Activated CD8-positive, alpha-beta memory T cell treated with anti-CD3 and anti-CD28 coated beads for 24 hours (primary cell): Measurements from ENCODE around the gene CHRNA3.

Source experiments
- DNase-seq: peaks from one replicate; pipeline ENCODE4 v3.0.0-alpha.2; 2020

Gene CHRNA3

GRCh38 chr15:78635346-78635745 lies 14.6 kb upstream of the CHRNA3 start:
- DNase-seq: no peak

DNA sequence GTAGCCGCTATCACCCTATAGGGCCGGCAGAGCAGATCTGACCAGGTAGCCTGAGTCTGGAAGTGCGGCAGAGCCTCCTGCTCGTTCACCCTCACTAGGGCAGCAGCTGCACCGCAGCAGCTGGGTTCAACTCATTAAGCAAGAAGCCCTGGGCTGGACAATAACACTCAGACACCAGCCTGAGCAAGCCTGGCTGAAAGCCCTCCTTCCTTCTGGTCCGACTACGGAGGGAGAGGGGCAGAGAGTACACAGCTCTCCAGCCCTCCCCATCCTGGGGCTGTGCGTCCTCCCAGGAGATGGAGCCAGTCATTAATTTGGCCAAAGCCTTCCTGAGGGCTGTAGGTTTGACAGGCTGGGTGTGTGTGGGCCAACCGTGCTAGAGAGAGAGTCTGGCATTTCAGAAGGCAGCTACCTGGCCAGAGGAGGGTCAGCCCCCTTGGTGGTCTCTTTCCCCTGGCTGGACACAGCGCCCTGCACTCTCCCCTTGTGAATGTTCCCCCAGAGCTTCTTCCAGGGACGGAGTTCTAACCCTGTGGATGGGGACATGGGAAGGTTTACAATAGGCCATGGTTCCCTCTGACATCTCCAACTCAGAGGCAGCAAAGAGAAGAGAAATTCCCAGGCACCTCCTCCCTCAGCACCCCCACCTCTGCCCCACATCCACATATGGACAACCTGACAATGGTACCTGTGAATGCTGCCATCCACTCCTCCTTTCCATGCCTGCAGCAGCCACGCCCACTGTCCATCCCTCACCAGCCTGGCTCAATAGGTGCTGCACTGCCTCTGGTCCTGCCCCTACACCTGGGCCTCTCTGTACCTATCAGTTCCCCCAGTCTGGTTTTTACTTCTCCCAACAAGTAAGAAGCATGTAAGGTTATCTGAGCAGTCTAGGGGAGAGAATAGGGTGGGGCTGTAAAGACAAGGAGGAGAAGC lies 13.7 kb upstream of the CHRNA3 start:
- DNase-seq: no peak

DNA sequence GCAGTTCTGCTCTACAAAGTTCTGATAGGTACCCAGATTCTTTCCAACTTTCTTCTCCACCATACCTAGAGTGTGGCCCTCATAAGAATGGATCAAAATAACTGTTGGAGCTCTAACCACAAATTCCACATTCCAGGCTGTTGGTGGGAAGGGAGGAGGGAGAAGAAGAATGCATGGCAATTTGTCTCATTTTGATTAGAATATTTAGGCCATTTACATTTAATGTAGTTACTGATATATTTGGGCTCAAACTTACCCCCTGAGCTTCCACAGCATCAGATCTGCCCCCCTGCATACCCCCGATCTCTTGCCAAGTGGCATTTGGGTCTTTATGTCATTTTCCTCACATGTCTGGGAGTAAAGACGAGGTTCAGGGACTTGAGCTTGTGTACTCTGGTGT lies 12.6 kb upstream of the CHRNA3 start:
- DNase-seq: no peak

GRCh38 chr15:78630886-78631633 lies 10.3 kb upstream of the CHRNA3 start:
- peak; percentile 43 for DNase-seq

DNA sequence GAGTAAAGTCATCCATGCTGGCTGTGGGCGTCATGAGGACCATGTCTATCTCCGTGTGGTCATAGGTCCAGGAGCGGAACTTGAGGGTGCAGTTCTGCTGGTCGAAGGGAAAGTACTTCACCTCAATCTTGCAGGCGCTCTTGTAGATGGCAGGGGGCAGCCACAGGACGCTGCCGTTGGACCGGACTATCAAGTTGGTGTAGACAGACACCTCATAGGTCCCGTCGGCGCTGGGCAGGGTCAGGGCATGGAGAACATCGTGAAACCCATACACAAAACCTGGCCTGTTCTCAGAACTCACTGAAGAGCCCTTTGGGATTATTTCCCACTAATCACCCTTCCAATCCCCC lies 8.9 kb upstream of the CHRNA3 start:
- peak; percentile 40 for DNase-seq

DNA sequence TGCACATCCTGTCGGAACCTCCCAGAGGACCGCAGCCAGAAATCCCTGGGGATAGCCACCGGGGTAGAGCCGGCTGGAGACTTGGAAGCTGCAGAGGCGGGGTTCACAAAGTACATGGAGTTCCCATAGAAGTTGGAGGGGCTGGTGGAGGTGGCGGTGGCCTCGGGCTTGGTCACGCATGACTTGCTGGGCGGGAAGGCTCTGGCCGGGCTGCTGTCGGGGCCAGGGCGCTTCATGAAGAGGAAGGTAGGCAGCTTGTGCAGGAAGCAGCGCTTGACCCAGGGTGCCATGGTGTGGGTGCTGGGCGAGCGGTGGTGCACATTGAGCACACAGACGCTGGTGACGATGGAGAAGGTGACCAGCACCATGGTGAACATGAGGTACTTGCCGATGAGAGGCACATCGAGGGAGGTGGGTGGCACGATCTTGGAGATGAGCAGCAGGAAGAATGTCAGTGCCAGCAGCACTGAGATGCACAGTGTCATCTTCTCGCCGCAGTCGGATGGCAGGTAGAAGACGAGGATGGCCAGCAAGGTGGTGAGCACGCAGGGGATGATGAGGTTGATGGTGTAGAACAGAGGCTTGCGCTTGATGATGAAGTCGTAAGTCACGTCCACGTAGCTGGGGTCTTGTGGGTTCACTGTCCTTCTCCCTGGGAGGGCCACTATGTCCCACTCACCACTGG lies 8.4 kb upstream of the CHRNA3 start:
- peak; percentile 44 for DNase-seq

DNA sequence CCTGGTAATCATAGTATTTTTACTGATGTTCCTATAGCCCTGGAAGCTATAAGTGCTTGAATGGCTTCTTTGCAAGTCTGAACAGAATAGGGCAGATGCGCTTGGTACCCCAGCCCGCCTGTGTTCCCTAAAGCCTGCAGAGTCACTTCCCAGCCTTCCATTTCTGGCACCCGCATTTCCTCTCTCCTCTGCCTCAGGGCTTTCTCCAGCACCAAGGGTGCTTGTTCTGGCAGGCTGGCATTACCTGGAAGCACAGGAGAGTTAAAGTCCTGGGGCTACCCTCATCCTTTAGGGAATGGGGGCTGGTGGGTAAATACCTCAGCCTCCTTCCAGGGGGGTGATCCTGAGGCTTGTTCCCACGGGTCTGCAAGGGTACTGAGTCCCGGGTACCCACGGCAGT lies 7.4 kb upstream of the CHRNA3 start:
- no peak for DNase-seq

DNA sequence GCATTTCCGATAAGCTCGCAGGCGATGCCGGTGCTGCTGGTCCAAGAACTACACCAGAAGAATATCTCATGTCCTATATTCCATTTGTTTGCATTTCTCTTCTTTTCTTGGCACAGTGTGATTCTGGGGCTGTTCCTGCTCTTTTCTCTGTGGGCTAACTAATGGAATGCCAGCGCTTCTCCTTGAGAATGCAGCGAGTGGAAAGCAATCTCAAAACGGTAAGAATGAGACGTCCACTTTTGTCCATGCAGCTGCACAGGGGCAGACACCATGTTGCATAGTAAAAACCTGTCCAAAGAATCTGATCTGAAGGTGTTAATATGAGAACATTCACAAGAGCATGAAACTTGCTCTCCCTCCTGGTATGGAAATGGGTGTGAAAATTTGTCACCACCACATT lies 6.6 kb upstream of the CHRNA3 start:
- no peak for DNase-seq

DNA sequence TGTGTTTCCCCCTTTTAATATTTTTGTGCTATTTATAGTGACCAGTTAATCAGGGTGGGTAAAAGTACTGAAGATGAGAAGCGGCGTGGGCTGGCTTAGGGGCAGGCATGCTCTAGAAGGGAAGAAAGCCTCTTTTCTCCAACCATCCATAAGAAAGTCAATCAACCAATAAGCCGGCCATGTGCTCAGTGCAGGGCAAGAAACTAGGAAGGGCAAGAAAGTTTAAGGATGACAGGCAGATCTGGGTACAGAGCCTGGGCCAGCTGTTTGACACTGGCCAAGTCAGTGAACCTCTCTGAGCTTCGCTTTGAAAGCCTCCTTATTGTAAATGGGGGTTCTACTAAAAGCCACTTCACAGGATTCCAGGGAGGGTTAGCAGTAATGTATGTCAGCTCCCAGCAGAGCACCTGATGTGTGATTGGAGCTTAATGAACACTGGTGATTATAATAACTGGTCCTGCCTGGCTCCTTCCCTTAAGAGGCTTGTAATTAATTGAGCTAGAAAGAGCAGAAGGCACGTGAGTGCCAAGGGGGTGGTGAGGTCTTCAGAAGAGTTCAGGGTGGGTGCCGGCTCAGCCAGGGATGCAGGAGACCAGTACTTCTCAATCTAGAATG lies 5.7 kb upstream of the CHRNA3 start:
- DNase-seq: no peak

DNA sequence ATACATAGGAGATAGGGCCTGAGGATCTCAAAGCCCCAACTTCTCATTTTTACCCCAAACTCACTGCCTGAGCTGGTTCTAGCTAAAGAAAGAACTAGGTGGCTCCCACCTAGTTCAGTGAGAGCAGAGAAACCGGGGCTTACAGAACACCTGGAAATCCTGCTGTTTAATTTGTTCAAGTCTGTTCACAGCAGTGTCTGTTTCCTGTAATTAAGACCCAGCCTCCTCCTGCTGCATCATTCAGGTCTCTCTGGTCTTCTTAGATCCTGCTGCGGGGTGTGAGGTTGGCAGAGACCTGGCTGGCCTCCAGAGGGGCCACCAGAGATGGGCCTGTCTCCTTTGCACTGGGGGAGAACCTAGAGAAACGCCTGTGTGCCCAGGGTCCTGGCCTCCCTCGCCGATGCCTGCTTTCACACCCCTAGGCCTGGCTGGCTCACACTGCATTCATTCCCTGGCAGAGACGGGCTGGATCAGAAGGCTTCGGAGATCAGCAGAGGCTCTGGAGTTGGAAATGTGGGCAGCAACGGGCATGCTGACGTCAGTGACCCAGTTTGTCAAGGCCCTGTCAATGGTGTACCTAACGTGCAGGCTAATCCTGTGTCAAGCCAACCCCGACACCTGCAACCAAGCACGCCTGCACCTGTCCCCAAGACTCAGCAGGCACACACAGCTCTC lies 4.9 kb upstream of the CHRNA3 start:
- peak; percentile 17 for DNase-seq

DNA sequence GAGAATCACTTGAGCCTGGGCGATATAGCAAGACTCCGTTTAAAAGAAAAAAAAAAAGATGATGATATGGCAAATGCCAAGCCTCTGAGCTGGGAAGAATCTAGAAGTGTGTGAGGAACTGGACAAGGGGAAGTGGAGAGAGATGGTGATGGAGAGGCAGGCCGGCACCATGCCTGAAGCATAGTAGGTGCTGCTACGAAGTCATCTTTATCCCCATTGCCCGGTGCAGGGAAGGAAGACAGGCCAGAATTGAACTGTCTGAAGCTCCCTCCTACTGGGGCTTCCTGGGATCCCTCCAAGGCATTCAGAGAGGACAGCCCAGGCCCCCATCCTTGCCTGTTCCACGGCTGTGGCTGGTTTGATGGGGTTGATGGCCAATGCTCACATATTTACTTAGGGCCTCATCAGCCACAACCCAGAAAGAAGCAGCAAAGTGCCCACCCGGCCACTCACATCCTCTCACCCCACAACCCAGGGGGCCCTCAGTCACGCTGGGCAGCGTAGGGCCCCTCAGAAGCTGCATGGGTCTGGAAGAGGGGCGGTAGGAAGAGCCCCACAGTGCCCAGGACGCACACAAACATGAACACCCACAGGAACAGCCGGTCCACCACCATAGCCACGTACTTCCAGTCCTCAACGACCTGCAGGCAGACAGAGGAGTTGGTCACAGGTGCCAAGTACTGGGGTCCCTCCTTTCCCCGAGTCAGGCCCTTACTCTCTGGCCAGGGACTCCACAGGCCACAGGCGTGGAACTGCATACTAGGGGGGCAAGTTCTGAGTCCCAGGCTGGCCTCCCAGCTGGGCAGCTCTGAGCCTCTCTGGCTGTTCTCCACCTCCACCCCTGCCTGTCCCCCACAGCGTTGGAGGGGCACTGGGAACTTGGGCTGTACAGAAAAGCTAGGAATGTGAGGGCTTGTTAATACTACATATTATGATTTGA lies 4.1 kb upstream of the CHRNA3 start:
- DNase-seq: peak; percentile 40

DNA sequence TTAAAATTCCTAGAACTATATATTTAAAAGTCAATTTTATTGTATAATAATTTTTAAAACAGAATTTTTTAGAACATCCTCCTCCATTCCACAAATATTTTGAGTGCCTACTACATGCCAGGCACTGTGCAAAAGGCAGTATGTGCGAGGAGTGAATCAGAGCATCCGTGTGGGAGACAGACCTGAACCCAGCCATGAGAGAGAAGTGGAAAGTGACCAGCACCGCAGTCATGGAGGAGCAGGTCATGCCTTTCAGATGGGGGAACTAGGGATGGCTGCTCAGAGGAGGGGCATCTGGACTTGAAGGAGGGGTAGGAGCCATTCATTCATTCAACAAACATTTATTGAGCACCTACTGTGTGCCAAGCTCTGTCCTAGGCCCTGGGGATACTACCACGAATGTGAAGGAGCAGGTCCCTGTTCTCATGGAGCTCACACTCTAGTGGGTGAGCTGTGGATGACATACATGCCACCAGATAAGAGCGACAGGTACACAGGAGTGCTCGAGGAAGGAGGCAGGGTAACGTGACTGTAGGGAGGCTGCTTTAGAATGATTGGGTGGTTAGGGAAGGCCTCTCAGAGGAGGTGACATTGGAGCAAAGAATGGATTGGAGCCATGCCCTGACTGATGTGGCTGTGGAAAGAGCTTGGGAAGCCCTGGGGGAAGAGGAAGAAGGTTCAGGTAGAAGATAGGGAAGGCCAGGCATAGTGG lies 3.1 kb upstream of the CHRNA3 start:
- DNase-seq: no peak

GRCh38 chr15:78621810-78622402 lies 1.1 kb upstream of the CHRNA3 start:
- peak; percentile 42 for DNase-seq

GRCh38 chr15:78620021-78620526 lies 722 bp downstream of the CHRNA3 start:
- DNase-seq: peak; percentile 59

DNA sequence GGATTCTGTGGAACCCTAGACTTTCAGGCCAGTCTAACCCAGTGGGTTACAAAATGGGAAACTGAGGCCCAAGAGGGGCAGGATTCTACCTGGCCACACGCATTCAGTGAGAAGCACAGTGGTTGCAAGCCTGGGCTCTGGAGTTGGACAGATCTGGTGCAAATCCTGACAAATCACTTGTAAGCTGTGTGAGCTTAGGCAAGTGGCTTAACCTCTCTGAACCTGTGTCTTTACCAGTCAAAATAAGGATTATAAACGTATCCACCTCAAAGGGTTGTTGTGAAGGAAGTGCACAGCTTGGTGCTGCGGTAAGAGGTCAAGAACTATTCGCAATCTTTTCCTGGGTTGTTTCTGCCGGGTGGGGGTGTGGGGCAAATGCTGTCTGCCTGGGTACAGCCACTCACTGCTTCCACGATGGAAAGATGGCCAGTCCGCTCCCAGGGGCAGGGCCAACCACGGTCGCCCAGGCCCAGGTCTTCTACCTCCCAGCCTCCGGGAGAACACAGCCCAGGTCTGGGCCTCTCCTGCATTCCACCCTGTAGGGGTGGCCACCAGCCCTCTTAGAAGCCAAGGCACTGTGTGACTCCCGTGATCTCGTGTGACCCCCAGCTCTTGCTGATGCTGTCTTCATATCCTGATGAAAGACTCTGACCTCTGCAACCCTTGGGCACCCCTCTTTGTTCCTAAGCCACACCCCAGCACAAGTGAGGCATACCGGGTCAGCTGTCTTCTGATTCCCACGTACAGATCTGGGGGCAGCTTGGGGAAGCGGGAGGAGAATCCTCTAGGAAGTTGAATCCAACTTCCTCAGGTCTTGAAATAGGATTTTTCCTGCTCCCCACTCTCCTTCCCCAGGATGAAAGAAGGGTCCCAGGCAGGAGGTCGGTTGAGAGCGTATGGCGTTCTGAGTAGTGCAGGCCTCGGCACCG lies 1.5 kb downstream of the CHRNA3 start:
- DNase-seq: peak; percentile 52

DNA sequence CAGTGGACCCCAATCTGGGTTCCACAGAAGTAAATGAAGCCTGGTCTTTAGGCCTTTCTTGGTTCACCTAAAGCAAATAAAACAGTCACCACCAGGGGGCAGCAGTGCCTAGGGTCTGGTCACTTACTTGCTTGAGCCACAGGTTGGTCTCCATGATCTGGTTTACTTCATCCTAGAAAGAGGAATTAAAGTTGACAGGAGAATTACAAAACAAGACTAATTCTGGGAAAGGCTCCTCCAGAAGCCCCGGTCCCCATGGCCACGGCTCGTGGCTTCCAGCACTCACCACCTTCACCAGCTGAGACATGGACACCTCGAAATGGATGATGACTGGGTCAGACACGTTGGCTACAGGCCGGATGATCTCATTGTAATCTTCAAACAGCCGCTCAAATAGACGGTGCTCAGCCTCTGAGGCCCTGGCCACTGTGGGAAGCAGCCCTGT lies 2.3 kb downstream of the CHRNA3 start:
- DNase-seq: peak; percentile 93

GRCh38 chr15:78618064-78618463 lies 2.7 kb downstream of the CHRNA3 start:
- no peak for DNase-seq

DNA sequence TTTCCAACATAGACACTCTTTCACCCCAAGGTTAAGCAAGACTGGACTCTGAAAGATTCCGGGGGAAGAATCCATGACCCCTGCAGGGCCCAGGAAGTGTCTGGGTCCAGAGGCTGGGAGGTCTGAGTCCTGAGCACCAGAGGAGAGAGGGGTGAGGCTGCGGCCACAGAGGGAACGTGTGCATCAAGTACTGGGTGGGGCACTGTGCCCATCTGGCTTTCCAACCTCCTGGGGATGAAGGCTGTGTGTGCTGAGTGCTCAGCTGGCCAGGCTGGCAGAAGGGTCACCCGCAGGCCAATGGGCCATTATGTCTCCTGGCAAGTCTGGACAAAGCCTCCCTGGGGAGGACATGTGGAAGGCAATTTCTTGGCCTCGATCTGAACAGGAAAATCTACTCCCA lies 3.3 kb downstream of the CHRNA3 start:
- no peak for DNase-seq

- DNase-seq: peak; percentile 41
These were observed 3.7 kb downstream of the CHRNA3 start for GRCh38 chr15:78617076-78617475.
